ENCODE data around the gene CDC42BPG.
A peak's percentile ranks its signal among the peaks of the same experiment; 100 is the strongest.

The CDC42BPG gene

DNA sequence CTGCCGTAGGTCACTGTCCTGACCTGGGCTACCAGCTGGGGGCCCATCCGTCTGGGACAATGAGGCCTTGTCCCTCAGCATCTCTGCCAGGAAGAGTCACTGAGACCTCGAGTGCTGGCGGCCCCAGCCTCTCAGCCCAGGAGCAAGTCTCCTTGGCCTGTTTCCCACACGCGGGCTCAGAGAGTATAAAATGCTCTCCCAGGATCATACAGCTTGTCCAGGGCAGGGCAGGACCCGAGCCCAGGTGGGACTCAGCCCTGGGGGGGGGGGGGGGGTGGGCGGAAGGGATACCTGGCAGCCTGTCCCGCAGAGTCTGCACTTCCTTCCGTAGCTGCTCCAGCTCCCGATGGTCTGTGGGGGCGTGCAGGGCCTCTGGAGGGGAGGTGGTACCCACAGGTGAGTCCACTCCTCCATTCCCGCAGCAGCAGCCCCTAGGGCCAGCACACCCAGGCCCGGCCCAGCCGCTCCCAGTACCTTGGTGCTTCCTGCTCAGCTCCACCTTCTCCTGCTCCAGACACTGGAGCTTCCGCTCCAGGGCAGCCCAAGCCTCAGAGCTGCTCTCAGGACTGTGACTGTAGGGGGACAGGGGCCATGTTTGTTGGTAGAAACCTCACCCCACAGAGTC is 7.9 kb downstream of the CDC42BPG start:
- Mint-ChIP-seq H3K27me3 (no peaks in the 10 kb centered on the region), H3K27ac (no peak overlapping the region), H3K4me1 (no peaks in the 10 kb centered on the region), H3K36me3 (peaks cover 5% of the 10 kb centered on the region), H3K4me3 (no peak overlapping the region), H3K9me3 (no peaks in the 10 kb centered on the region)

DNA sequence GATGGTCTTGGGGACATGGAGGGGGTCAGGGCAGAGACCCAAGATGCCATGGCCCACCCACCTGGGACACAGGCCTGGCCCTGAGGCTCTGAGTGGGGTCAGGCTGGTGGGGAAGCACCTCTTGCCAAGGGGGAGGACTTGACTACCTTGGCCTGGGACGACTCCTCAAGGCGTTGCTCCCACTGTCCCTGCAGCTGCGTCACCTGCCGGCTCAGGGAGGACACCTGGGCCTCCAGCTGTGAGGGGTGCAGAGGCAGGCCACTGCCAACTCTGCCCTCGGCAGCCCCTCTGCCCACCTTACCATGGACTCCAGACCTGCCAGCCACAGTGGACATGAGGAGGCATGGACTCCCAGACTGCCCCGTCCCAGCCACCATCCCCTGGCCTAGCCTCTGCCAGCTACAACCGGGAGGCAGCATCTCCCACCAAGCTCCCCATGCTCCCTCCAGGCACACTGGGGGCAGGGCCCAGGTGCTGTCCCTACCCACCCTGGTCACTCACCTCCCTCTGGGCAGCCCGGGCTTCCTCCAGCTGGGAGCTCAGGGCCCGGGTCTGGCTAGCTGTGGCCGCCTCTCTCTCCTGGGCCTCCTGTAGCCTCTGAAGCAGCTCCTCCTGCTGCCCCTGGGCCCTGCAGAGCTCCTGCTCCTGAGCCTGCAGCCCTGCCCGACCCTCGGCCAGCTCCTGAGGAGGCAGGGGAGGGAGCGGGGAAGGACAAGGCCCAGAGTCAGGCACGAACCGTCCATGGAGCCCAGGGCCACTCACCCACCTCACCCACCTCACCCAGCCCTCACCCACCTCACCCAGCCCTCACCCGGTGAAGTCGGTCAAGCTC is 8.6 kb downstream of the CDC42BPG start:
- Mint-ChIP-seq H3K36me3 (peaks cover 5% of the 10 kb centered on the region), H3K9me3 (no peaks in the 10 kb centered on the region), H3K4me3 (no peak overlapping the region), H3K27ac (no peak overlapping the region), H3K4me1 (no peaks in the 10 kb centered on the region), H3K27me3 (no peaks in the 10 kb centered on the region)

DNA sequence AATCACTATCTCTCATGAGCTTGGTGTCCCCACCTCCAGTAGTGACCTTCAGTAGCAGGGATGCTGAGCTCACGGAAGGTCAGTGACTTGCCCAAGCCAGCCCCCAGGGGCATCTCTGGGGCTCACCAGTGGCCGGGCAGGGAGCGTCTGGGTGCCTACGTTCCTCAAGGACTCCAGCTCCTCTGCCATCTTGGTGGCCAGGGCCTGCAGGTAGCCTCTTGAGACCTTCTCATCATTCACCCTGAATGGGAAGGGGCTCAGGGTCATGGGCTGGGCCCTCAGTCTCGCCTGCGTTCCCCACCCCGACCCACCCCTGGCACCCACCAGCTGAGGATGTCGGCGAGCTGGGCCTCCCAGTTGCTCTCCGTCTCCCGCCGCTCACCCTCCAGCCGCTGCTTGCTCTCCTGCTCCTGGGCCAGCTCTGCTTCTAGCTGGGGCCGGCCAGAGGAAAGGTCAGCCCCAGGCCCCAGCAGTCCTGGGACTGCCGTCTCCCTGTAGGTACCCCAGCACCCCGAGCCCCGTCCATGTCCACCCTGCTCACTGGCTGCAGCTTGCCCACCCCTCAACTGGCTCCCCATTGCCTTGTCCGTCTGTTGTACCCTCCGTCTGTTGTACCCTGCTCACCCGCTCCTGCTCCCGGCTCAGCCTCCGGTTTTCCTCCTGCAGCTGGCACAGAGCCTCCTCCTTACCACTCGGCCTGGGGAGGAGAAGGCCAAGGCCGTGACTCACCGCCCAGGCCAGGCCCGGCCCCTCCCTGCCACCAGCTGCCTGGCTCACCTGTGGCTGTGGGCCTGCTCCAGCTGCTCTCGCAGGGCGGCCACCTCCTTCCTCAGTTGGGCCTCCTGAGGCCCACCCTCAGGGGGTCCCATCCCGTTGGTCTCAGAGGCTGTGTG is 9.5 kb downstream of the CDC42BPG start:
- Mint-ChIP-seq H3K4me3 (no peak overlapping the region), H3K27me3 (no peaks in the 10 kb centered on the region), H3K4me1 (no peaks in the 10 kb centered on the region), H3K27ac (no peak overlapping the region), H3K9me3 (no peaks in the 10 kb centered on the region), H3K36me3 (peaks cover 5% of the 10 kb centered on the region)

DNA sequence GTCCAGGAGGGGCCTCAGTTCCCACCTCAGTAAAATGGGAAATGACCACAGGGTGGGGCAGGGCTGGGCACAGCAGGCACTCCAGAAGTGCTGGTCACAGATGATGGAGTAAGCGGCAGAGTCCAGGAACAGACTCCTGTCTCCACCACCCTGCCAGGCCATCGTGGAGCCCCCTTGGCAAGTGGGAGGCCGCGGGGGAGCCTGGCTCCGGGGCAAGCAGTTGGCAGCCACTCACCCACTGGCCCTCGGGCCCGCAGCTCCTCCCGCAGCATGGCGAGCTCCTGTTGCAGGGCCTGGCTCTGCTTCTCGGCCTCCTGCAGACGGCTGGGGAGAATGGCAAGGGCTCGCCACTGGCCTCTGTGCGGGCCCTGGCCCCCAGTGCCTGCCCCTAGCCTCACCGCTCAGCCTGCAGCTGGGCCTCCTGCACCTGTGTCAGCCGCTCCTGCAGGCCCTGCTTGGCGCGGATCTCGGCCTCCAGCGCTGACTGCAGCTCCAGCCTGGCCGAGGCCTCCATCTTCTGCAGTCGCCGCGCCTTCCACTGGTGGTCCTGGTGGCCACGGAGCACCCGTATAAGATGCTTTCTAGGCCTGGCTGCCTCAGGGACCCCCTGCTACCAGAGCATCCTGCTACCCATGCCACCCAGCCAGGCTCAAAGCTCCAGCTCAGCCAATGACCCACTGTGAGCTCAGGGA is 10.3 kb downstream of the CDC42BPG start:
- H3K4me1 Mint-ChIP-seq = no peaks in the 10 kb centered on the region
- H3K36me3 Mint-ChIP-seq = peaks cover 2% of the 10 kb centered on the region
- H3K27me3 Mint-ChIP-seq = no peaks in the 10 kb centered on the region
- no peak overlapping the region for H3K4me3 Mint-ChIP-seq
- H3K27ac Mint-ChIP-seq = no peak overlapping the region
- no peaks in the 10 kb centered on the region for H3K9me3 Mint-ChIP-seq

DNA sequence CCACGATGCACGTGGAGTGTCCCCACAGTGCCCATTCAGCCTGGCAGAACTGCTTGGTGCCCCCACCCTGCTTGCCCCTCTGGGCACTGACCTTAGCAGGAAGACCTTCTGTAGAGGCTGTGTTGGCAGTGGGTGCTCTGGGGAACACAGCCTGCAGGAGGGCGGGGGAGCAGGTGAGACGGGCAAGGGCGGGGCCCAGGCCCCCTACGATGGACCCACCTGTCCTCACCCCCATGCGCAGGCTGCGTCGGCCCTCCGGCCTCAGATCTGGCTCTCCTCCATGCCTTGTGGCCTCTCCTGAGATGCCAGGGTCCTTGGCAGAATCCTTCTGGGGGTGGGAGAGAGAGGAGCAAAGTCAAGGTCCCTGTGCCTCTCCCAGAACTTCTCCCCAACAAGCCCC is 10.9 kb downstream of the CDC42BPG start:
- H3K27me3 Mint-ChIP-seq = no peaks in the 10 kb centered on the region
- no peak overlapping the region for H3K27ac Mint-ChIP-seq
- no peaks in the 10 kb centered on the region for H3K9me3 Mint-ChIP-seq
- H3K4me3 Mint-ChIP-seq = no peak overlapping the region
- peaks cover 2% of the 10 kb centered on the region for H3K36me3 Mint-ChIP-seq
- no peaks in the 10 kb centered on the region for H3K4me1 Mint-ChIP-seq

DNA sequence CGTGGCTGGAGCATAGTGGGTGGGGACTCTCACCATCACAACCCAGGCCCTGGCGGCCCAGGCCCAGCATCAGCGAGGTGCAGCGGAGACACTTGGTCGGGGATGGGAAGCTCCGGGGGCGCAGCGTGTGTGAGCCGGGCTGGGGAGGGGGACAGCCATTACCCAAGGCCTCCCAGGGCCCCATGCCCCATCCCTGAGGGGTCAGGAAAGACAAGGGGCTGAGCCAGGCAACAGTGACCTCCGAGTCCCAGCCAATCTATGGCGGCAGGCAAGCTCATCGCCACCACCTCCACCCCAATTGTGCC is 11.3 kb downstream of the CDC42BPG start:
- H3K36me3 Mint-ChIP-seq = peaks cover 2% of the 10 kb centered on the region
- H3K4me1 Mint-ChIP-seq = no peaks in the 10 kb centered on the region
- H3K9me3 Mint-ChIP-seq = no peaks in the 10 kb centered on the region
- H3K4me3 Mint-ChIP-seq = no peak overlapping the region
- H3K27me3 Mint-ChIP-seq = no peaks in the 10 kb centered on the region
- H3K27ac Mint-ChIP-seq = no peak overlapping the region

DNA sequence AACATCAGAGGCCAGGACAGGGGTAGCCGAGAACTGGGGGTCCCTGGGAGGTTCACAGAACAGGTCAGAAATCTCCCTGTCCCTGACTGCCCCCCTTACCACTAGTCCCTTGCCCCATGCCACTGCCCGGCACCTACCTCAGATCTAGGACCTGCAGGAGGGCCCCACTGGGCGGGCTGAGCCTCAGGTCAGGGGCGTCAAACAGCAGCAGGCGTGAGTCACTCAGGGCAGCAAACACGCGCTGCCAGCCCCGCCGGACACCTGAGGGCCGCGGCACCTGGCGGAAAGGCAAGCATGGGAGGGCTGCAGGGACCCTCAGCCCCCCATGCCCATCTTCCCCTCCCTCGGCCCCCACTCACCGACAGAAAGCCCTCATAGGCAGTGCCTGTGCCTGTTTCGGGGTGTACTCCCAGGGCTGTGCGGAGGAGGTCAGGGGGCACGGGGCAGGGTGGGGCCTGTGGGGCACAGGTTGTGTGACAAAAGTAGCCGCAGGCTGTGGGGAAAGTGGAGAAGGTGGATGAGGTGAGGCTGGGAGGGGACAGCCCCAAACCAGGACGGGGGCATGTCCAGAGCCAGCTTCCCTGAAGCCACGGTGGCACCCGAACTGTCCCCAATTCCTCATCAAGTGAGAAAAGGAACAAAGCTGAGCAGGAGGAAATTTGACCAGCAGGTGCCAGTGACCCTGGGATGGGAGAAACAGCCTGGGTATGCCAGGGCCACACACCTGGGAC is 11.8 kb downstream of the CDC42BPG start:
- H3K4me1 Mint-ChIP-seq = no peaks in the 10 kb centered on the region
- no peak overlapping the region for H3K27ac Mint-ChIP-seq
- H3K36me3 Mint-ChIP-seq = peaks cover 5% of the 10 kb centered on the region
- H3K4me3 Mint-ChIP-seq = no peak overlapping the region
- H3K27me3 Mint-ChIP-seq = no peaks in the 10 kb centered on the region
- H3K9me3 Mint-ChIP-seq = no peaks in the 10 kb centered on the region

DNA sequence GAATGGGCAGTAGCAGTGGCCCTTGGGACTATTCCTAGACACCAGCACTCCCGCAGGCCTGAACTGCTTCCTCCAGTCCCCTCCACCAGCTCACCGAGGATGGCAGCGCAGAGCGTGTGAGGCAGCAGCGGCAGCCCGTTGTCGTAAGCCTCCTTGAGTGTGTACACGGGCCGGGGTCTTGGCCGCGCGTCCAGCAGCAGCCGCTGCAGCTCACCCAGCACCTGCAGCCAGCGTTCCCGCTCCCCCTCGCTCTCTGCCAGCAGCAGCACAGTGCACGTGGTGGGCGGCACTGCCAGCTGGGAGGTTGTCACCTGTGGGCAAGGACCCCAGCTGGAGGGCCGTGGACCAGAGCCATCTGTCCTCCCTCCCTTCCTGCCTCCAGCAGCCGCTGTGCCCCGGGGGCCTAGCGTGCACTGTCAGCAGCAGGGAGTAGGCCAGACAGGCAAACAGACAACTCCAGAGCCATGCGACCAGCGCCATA is 13.0 kb downstream of the CDC42BPG start:
- H3K4me1 Mint-ChIP-seq = no peaks in the 10 kb centered on the region
- H3K9me3 Mint-ChIP-seq = no peaks in the 10 kb centered on the region
- no peak overlapping the region for H3K4me3 Mint-ChIP-seq
- no peak overlapping the region for H3K27ac Mint-ChIP-seq
- H3K27me3 Mint-ChIP-seq = no peaks in the 10 kb centered on the region
- peaks cover 5% of the 10 kb centered on the region for H3K36me3 Mint-ChIP-seq

DNA sequence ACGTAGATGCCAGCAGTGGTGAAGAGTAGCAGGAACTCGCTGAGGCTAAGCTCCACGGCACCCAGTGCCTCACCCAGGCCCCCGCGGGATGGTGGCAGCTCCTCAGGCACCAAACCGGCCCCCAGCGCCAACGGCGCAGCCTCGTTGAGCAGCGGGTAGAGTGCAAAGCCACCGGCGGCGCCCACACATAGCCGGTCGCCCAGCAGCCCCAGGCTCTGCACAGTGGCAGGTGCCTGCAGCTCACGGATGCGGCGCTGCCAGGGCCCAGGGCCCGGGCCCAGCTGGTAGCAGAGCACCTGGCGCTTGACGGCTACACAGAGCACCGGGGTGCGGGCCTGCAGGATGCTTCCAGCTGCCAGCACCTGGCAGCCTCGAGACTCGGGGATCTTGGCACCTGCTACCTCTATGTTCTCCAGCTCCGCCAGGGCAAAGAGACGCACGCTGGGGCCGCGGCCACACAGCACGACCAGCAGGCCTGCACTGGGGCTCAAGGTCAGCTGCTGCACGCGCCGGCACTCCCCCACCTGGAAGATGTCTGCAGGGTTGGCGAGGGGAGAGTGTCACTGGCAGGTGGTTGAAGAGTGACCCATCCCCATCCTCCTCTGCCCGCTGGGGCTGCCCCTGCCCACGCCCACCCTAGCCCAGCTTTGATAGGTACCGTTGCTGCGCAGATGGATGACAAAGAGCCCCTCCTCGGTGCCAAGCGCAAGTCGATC is 14.8 kb downstream of the CDC42BPG start:
- Mint-ChIP-seq H3K4me3 (no peak overlapping the region), H3K4me1 (no peaks in the 10 kb centered on the region), H3K27ac (no peak overlapping the region), H3K36me3 (peaks cover 8% of the 10 kb centered on the region), H3K9me3 (no peaks in the 10 kb centered on the region), H3K27me3 (no peaks in the 10 kb centered on the region)

DNA sequence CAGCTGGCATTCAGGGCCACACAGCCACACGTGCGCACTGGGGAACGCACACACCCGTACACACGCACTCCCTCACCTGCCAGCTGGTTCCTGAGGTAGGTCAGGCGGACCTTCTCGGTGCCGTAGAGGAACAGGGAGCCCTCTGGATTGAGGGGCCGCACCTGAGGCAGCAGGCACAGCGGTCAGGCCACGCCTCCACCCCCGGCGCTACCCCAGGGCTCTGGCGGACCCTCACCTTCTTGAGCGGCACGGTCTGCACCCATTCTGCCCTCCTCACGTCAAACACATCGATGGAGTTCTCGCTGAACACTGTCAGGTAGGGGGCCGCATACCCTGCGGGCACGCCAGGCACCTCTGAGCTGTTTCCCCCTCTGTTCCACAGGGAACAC is 17.0 kb downstream of the CDC42BPG start:
- H3K9me3 Mint-ChIP-seq = no peaks in the 10 kb centered on the region
- H3K27me3 Mint-ChIP-seq = no peaks in the 10 kb centered on the region
- H3K36me3 Mint-ChIP-seq = peaks cover 8% of the 10 kb centered on the region
- H3K4me3 Mint-ChIP-seq = no peak overlapping the region
- H3K4me1 Mint-ChIP-seq = no peaks in the 10 kb centered on the region
- H3K27ac Mint-ChIP-seq = no peak overlapping the region

DNA sequence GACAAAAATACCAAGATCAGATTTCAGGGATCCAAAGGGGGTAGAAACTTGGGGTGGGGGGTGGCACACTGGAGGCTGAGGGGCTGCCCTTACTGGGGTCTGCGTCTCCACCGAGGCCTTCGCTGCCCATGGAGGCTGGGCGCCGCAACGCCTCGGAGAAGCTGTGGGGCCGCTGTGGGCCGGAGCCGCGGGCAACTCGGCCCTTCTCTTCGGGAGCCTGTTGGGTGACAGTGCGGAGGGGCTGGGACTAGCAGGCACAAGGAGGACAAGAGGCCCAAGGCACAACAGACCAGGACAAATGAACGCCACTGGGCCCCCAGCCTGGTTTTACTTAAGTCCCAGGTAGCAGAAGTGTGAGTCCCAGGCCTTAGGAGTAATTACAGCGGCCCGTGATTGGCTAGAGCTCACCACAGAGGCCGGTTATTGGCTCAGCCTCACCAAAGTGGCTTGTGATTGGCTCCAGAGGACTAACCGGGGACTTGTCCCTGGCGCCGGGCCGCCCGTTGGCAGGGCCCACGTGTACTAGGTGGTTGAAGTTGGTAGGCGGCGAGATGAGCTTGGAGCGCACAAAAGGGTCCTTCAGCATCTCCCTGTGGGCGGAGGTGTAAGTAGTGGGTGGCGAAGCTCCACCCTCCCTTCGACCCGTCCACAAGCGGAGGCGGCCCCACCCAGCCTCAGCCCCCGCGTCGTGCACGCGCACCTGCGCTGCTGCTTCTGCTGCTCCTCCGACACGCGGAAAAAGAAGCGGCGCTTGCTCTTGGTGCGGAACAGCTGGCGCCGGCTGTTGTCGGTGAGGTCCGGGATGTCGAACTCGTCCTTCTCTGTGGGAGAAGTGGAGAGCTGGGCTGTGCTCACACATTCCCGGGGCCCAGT is 17.6 kb downstream of the CDC42BPG start:
- no peaks in the 10 kb centered on the region for H3K4me1 Mint-ChIP-seq
- no peak overlapping the region for H3K4me3 Mint-ChIP-seq
- peaks cover 7% of the 10 kb centered on the region for H3K36me3 Mint-ChIP-seq

DNA sequence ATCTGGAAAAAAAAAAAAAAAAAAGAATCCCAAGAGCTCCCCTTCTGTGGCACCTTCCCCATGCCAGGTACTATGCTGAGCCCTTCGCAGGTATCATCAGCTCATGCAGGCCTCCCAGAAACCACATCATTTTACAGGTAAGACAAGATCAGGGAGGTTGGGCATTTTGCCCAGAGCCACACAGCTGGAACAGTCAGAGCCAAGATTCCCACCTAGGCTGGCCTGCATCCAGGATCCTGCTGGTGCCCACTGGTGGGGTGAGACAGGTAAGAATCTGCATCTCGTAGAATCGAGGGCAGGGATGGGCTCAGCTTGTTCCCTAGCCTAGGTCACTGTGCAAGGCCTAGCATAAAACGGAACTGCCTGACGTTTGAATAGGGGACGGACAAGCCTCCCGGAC is 18.4 kb downstream of the CDC42BPG start:
- Mint-ChIP-seq H3K27ac (no peak overlapping the region), H3K4me1 (no peaks in the 10 kb centered on the region), H3K9me3 (no peaks in the 10 kb centered on the region), H3K36me3 (peaks cover 6% of the 10 kb centered on the region), H3K27me3 (no peaks in the 10 kb centered on the region), H3K4me3 (no peak overlapping the region)

More for the DNA sequence above, 17.6 kb downstream of the CDC42BPG start:
- Mint-ChIP-seq H3K9me3 (no peaks in the 10 kb centered on the region), H3K27me3 (no peaks in the 10 kb centered on the region), H3K27ac (no peak overlapping the region)

DNA sequence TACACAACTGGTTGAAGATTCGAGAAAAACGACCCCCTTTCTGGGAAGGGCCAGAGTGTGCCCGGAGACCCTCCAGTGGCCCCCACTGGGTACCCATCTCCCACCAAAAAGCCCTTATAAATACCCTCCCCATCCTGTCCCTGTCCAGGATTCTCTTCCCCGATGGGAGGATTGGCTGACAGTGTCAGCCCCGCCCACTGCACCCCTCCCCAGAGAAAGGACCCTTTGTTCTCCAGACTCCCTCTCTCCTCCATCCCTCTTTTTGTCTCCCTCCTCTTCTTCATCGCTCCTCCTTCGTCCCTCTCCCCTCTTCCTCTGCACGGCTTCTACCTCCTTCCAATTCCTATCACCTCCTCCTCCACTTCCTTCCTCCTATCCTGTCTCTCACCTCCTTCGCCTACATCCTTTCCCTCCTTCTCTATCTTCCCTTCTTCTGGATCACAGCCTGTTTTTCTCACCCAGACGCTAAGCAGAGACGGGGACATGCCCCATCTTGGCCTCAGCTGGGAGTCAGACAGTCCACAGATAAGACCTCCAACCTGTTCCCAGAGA is 20.8 kb downstream of the CDC42BPG start:
- Mint-ChIP-seq H3K27me3 (no peaks in the 10 kb centered on the region), H3K36me3 (peaks cover 6% of the 10 kb centered on the region), H3K4me3 (no peak overlapping the region), H3K27ac (peak overlapping the region; percentile 30), H3K9me3 (no peaks in the 10 kb centered on the region), H3K4me1 (no peaks in the 10 kb centered on the region)
